Loucy (cell line): Measurements from ENCODE around the gene RPL28.

Experiments used
- CTCF ChIP-seq: fragments of 200-600 bp; sonication (generic); conservative IDR thresholded peaks from 2 replicates; pipeline ENCODE4 v1.5.1; 2014; ENCODE audit warnings: mild to moderate bottlenecking, antibody characterized with exemption, low read length
- EZH2phosphoT487 ChIP-seq: fragments of 200-600 bp; IDR thresholded peaks from 2 replicates; pipeline ENCODE4 v1.6.1; 2018; ENCODE audit warnings: antibody characterized with exemption, mild to moderate bottlenecking, moderate library complexity, borderline replicate concordance

GRCh38 chr19:55352549-55353145 lies 33.1 kb upstream of the RPL28 start:
- no peak for TF ChIP-seq CTCF
- no peak for TF ChIP-seq EZH2phosphoT487
